Upper lobe of right lung (tissue), 1 donor: ENCODE results near the gene PHKA2. TPM values are rescaled to one million over a fixed set of nuclear protein-coding genes. Genes with fewer than 3 reads are reported as not detected.

Experiments
- ATAC-seq: fragments of 200-7000 bp; cut with Tn5 transposase; one replicate; pipeline ENCODE4 v1.9.1; 2020; ENCODE audit warnings: mild to moderate bottlenecking, moderate library complexity
- DNase-seq: peaks from one replicate; pipeline ENCODE4 v3.0.0-alpha.2; 2020
- H3K27ac ChIP-seq: fragments of 200-600 bp; one replicate; pipeline ENCODE4 v1.8.0; 2022
- H3K27me3 ChIP-seq: fragments of 200-600 bp; one replicate; pipeline ENCODE4 v1.8.0; 2022; ENCODE audit warnings: mild to moderate bottlenecking
- H3K36me3 ChIP-seq: fragments of 200-600 bp; one replicate; pipeline ENCODE4 v1.8.0; 2022
- H3K4me1 ChIP-seq: fragments of 200-600 bp; one replicate; pipeline ENCODE4 v1.8.0; 2022
- H3K4me3 ChIP-seq: fragments of 200-600 bp; one replicate; pipeline ENCODE4 v1.8.0; 2022; ENCODE audit warnings: mild to moderate bottlenecking
- H3K9me3 ChIP-seq: fragments of 200-600 bp; one replicate; pipeline ENCODE4 v1.8.0; 2022
- CTCF ChIP-seq: fragments of 200-600 bp; IDR thresholded peaks from one replicate; pipeline ENCODE4 v1.8.0; 2022; ENCODE audit warnings: antibody characterized with exemption
- intact Hi-C: fragments of 100-400 bp; cut with DNase I; formaldehyde crosslinking; loops from one replicate; pipeline ENCODE4 v1.11.0; 2022
- total RNA-seq: library from RNA; stranded (reverse); fragmentation: NEBNext Ultra II Directional; extraction: Animal tissue kit (Norgen Biotek cat#: 25700); gene quantifications from one replicate; pipeline ENCODE4 v1.2.1, GENCODE V29; 2021
- donor health status: DM: no; HTN: yes; CAD: no; lungs with severe emphysema.

Gene PHKA2
- total RNA-seq, 1 donor from 2014 or later, result 25.5 TPM

- H3K4me1 ChIP-seq, result no peaks in the 10 kb centered on the region
- DNase-seq (no peak), ATAC-seq (no peak)
- intact Hi-C loops, result no loop called here
- H3K4me3 ChIP-seq, result no peak overlapping the region
- H3K9me3 ChIP-seq, result no peaks in the 10 kb centered on the region
- TF ChIP-seq CTCF, result no peak
- H3K27ac ChIP-seq, result no peak overlapping the region
- H3K27me3 ChIP-seq, result no peaks in the 10 kb centered on the region
- H3K36me3 ChIP-seq, result peaks cover 7% of the 10 kb centered on the region
These were observed 54.1 kb downstream of the PHKA2 start for GRCh38 chrX:18929775-18930174.

- TF ChIP-seq CTCF, result no peak
- intact Hi-C loops, result no loop called here
- no peak for ATAC-seq
These were observed 56.4 kb downstream of the PHKA2 start for GRCh38 chrX:18927558-18927957.

GRCh38 chrX:18924507-18925088 lies 59.3 kb downstream of the PHKA2 start:
- no peak for ATAC-seq

More at GRCh38 chrX:18927558-18927957, 56.4 kb downstream of the PHKA2 start:
- Histone ChIP-seq H3K9me3 (no peaks in the 10 kb centered on the region), H3K27me3 (no peaks in the 10 kb centered on the region), H3K36me3 (peaks cover 7% of the 10 kb centered on the region), H3K27ac (no peak overlapping the region), H3K4me3 (no peak overlapping the region), H3K4me1 (no peaks in the 10 kb centered on the region)
- no peak for DNase-seq

GRCh38 chrX:18920566-18920965 lies 63.3 kb downstream of the PHKA2 start:
- H3K27ac ChIP-seq, result no peak overlapping the region
- no peaks in the 10 kb centered on the region for H3K4me1 ChIP-seq
- no peak for TF ChIP-seq CTCF
- intact Hi-C loops, result no loop called here
- no peaks in the 10 kb centered on the region for H3K9me3 ChIP-seq
- H3K4me3 ChIP-seq, result no peak overlapping the region
- ATAC-seq (no peak), DNase-seq (no peak)
- H3K36me3 ChIP-seq, result peaks cover 11% of the 10 kb centered on the region
- no peaks in the 10 kb centered on the region for H3K27me3 ChIP-seq

More at GRCh38 chrX:18924507-18925088, 59.3 kb downstream of the PHKA2 start:
- intact Hi-C loops, result no loop called here
- H3K27me3 ChIP-seq, result no peaks in the 10 kb centered on the region
- no peak overlapping the region for H3K27ac ChIP-seq
- no peaks in the 10 kb centered on the region for H3K9me3 ChIP-seq
- H3K4me1 ChIP-seq, result no peaks in the 10 kb centered on the region
- H3K36me3 ChIP-seq, result peaks cover 7% of the 10 kb centered on the region
- TF ChIP-seq CTCF, result no peak
- DNase-seq, result no peak
- H3K4me3 ChIP-seq, result no peak overlapping the region

GRCh38 chrX:18920079-18920478 lies 63.8 kb downstream of the PHKA2 start:
- no peak for ATAC-seq
- H3K27ac ChIP-seq, result no peak overlapping the region

More at GRCh38 chrX:18920079-18920478, 63.8 kb downstream of the PHKA2 start:
- peaks cover 6% of the 10 kb centered on the region for H3K36me3 ChIP-seq
- H3K9me3 ChIP-seq, result no peaks in the 10 kb centered on the region
- H3K4me3 ChIP-seq, result no peak overlapping the region
- no peak for DNase-seq
- intact Hi-C loops, result no loop called here
- no peaks in the 10 kb centered on the region for H3K27me3 ChIP-seq
- TF ChIP-seq CTCF, result no peak
- H3K4me1 ChIP-seq, result no peaks in the 10 kb centered on the region
